ENCODE results near the gene DCANP1.

DNA sequence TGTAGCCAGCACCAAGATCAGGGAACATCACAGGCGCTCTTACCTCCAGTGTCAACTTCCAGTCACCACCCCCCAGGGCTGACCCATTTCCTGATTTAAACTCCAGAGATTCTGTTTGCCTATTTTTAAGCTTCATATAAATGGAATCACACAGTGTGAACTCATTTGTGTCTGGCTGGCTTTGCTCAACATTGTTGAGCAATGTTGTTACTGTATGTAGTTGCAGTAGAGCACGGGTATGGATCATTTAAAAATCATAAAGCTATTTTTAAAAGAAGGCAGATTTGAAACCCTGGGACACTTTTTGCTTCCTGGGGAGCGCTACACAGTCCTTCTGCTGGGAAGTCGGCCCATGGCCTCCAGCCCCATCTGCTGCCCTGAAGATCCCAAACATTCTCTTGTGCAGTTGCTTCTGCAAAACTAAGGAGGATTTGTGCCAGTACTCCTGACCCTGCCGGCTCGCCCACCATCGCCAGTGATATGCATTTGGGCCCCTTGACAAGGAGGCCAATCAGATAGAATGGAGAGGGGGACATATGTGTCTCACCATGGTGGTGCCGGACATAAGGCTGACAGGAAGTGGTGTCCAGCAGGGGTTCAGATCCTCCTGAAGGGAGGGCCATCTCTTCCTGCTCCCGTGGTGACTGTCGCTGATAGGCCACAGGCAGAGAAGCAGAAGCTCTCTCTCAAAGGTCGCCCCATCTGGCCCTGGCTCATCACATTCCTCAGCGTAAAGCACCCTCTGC is 13.3 kb downstream of the DCANP1 start:
- TF ChIP-seq EZH2phosphoT487 (IDR thresholded peaks at IDR 0.05; ENCODE audit: borderline replicate concordance), result no peak
- TF ChIP-seq, protein P1, sequence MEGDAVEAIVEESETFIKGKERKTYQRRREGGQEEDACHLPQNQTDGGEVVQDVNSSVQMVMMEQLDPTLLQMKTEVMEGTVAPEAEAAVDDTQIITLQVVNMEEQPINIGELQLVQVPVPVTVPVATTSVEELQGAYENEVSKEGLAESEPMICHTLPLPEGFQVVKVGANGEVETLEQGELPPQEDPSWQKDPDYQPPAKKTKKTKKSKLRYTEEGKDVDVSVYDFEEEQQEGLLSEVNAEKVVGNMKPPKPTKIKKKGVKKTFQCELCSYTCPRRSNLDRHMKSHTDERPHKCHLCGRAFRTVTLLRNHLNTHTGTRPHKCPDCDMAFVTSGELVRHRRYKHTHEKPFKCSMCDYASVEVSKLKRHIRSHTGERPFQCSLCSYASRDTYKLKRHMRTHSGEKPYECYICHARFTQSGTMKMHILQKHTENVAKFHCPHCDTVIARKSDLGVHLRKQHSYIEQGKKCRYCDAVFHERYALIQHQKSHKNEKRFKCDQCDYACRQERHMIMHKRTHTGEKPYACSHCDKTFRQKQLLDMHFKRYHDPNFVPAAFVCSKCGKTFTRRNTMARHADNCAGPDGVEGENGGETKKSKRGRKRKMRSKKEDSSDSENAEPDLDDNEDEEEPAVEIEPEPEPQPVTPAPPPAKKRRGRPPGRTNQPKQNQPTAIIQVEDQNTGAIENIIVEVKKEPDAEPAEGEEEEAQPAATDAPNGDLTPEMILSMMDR (conservative IDR thresholded peaks at IDR 0.05; ENCODE audit: low read length), result no peak

All from Loucy (cell line).